OCI-M1 (cell line): ENCODE results near the gene PICK1.

ENCODE experiments used
- DNase-seq: peaks from one replicate; lab custom pipeline; 2025; lab: John Stamatoyannopoulos, UW

PICK1 gene

GRCh38 chr22:38056969-38057891 lies at the start of gene PICK1:
TSS of gene PICK1 (plus strand) at chr22:38057404. CDS start at chr22:38057810, 406 bp downstream.
- peak; percentile 87 for DNase-seq

- DNase-seq: no peak
Observed at GRCh38 chr22:38009000-38009806, 48.0 kb upstream of the PICK1 start.

GRCh38 chr22:38012604-38013072 lies 44.6 kb upstream of the PICK1 start:
- DNase-seq: no peak

GRCh38 chr22:38014083-38014482 lies 43.1 kb upstream of the PICK1 start:
- DNase-seq: no peak

GRCh38 chr22:38016182-38017151 lies 40.7 kb upstream of the PICK1 start:
- DNase-seq: no peak

- peak; percentile 30 for DNase-seq
Observed at GRCh38 chr22:38017272-38017920, 39.8 kb upstream of the PICK1 start.

GRCh38 chr22:38017939-38018885 lies 39.0 kb upstream of the PICK1 start:
- DNase-seq: no peak

- DNase-seq: no peak
Observed at GRCh38 chr22:38018938-38019827, 38.0 kb upstream of the PICK1 start.

- DNase-seq: no peak
Observed at GRCh38 chr22:38021206-38021605, 36.0 kb upstream of the PICK1 start.

- no peak for DNase-seq
Observed at GRCh38 chr22:38023045-38023444, 34.2 kb upstream of the PICK1 start.

- DNase-seq: no peak
Observed at GRCh38 chr22:38025514-38025913, 31.7 kb upstream of the PICK1 start.

- no peak for DNase-seq
Observed at GRCh38 chr22:38026130-38027111, 30.8 kb upstream of the PICK1 start.

GRCh38 chr22:38027487-38027886 lies 29.7 kb upstream of the PICK1 start:
- no peak for DNase-seq

GRCh38 chr22:38028344-38029130 lies 28.7 kb upstream of the PICK1 start:
- DNase-seq: no peak

- DNase-seq: no peak
Observed at GRCh38 chr22:38029370-38029769, 27.8 kb upstream of the PICK1 start.

GRCh38 chr22:38029901-38030300 lies 27.3 kb upstream of the PICK1 start:
- no peak for DNase-seq
